Upper lobe of left lung (tissue), 4 donors: Measurements from ENCODE around the gene KCNJ4.

Experiments used
- CTCF ChIP-seq, 6 experiments: fragments of 450-650 bp in 4 of 6; fragments of 200-600 bp in 2 of 6; sonication (generic) in 2 of 6; IDR thresholded peaks; one replicate each; pipeline ENCODE4 v1.5.1; 2016 to 2019; ENCODE audit warnings: antibody characterized with exemption in 6 of 6
- EP300 ChIP-seq, 4 donors: sonication (generic); formaldehyde crosslinking; IDR thresholded peaks; one replicate each; pipeline ENCODE4 v1.5.1; 2017; ENCODE audit warnings: antibody characterized with exemption in 4 of 4, control low read depth in 2 of 4
- POLR2A ChIP-seq, 4 donors: fragments of 450-650 bp; IDR thresholded peaks; one replicate each; pipeline ENCODE4 v1.5.1; 2016 to 2017; ENCODE audit warnings: antibody characterized with exemption in 4 of 4, mild to moderate bottlenecking in 2 of 4

- TF ChIP-seq CTCF (IDR thresholded peaks at IDR 0.05) = no peak
- TF ChIP-seq POLR2A (IDR thresholded peaks at IDR 0.05) = no peak
- no peak for TF ChIP-seq EP300 (IDR thresholded peaks at IDR 0.05)
Observed at GRCh38 chr22:38442967-38443627, 11.9 kb downstream of the KCNJ4 start.
